Sigmoid colon (tissue), 4 donors: ENCODE results near the gene IFIT2.

Experiments
- EP300 ChIP-seq, 4 donors: sonication (generic); formaldehyde crosslinking; IDR thresholded peaks; one replicate each; pipeline ENCODE4 v1.6.1; 2017; ENCODE audit warnings: antibody characterized with exemption in 4 of 4
- POLR2A ChIP-seq, 2 donors: fragments of 450-650 bp; IDR thresholded peaks; one replicate each; pipeline ENCODE4 v1.6.1; 2016; ENCODE audit warnings: antibody characterized with exemption in 2 of 2, mild to moderate bottlenecking in 2 of 2, moderate library complexity in 2 of 2
- POLR2AphosphoS5 ChIP-seq, 4 donors: sonication (generic); formaldehyde crosslinking; IDR thresholded peaks; one replicate each; pipeline ENCODE4 v1.6.1; 2017; ENCODE audit warnings: antibody characterized with exemption in 4 of 4
- TF ChIP-seq, protein P1 (sequence below), 4 experiments: fragments of 450-650 bp in 3 of 4; fragments of 200-600 bp in 1 of 4; IDR thresholded peaks; one replicate each; pipeline ENCODE4 v1.5.1; 2016 to 2019; ENCODE audit warnings: antibody characterized with exemption in 4 of 4, mild to moderate bottlenecking in 3 of 4, moderate library complexity in 2 of 4

- TF ChIP-seq, protein P1, sequence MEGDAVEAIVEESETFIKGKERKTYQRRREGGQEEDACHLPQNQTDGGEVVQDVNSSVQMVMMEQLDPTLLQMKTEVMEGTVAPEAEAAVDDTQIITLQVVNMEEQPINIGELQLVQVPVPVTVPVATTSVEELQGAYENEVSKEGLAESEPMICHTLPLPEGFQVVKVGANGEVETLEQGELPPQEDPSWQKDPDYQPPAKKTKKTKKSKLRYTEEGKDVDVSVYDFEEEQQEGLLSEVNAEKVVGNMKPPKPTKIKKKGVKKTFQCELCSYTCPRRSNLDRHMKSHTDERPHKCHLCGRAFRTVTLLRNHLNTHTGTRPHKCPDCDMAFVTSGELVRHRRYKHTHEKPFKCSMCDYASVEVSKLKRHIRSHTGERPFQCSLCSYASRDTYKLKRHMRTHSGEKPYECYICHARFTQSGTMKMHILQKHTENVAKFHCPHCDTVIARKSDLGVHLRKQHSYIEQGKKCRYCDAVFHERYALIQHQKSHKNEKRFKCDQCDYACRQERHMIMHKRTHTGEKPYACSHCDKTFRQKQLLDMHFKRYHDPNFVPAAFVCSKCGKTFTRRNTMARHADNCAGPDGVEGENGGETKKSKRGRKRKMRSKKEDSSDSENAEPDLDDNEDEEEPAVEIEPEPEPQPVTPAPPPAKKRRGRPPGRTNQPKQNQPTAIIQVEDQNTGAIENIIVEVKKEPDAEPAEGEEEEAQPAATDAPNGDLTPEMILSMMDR (IDR thresholded peaks at IDR 0.05): no peak
- TF ChIP-seq EP300 (IDR thresholded peaks at IDR 0.05) (no peak), POLR2AphosphoS5 (IDR thresholded peaks at IDR 0.05) (no peak), POLR2A (IDR thresholded peaks at IDR 0.05) (no peak)
Observed at GRCh38 chr10:89299031-89299430, 2.8 kb upstream of the IFIT2 start.
